Activated naive CD4-positive, alpha-beta T cell treated with anti-CD3 and anti-CD28 coated beads, Interleukin-2, amount 50 U/mL, for 16 hours (primary cell): ENCODE results near the gene INTS15.
"Not testable (repeated sequence)": the region's sequence is repeated elsewhere in the genome, so short reads cannot be mapped to it uniquely, and the experiment has no call there.

Experiments
- DNase-seq: peaks from one replicate; pipeline ENCODE4 v3.0.0-alpha.2; 2020

INTS15 gene

DNA sequence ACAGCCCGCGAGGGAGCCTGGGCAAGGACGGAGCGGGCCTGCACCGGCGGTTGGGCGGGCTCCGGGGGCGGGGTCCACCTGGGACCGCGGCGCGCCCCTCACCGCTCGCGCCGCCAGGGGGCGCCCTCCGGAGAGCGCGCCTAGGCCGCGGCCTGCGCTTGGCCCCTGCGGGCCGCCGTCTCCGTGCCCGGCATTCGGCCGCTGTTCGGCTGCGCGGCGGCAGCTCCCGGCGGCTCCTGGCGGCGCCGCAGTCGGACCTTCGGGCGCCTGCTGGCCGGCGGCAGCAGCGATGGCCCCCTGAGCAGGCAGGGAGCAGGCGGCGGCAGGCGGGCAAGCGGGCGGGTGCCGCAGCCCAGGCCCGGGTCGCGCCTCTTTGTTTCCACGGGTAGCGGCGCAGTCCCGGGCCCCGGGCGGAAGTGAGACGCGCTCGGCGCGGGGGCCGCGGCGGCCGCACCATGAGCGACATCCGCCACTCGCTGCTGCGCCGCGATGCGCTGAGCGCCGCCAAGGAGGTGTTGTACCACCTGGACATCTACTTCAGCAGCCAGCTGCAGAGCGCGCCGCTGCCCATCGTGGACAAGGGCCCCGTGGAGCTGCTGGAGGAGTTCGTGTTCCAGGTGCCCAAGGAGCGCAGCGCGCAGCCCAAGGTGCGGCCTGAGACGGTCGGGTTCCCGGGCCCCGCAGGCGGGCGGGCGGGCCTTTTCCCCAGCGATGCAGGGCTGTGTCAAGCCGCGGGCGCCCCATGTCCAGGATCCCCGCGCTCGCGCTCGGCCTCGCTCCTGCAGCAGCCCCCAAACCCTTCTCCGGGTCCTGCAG is at the start of gene INTS15:
INTS15 (plus strand) TSS at position 193 of the 816 bp plus-strand sequence; CDS start at position 456, 263 bp downstream.
- DNase-seq: peak; percentile 83

DNA sequence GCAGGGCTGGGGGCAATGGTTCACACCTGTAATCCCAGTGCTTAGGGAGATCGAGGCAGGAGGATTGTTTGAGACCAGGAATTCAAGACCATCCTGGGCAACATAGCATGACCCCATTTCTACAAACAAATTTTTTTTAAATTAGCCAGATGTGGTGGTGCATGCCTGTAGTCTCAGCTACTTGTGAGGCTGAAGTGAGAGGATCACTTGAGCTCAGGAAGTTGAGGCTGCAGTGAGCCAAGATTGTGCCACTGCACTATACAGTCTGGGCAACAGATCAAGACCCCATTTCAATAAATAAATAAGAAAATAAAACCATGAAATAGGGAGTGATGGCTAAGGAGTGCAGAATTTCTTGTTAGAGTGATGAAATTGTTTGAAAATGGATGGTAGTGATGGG is 47.5 kb upstream of the INTS15 start:
- DNase-seq: no peak

DNA sequence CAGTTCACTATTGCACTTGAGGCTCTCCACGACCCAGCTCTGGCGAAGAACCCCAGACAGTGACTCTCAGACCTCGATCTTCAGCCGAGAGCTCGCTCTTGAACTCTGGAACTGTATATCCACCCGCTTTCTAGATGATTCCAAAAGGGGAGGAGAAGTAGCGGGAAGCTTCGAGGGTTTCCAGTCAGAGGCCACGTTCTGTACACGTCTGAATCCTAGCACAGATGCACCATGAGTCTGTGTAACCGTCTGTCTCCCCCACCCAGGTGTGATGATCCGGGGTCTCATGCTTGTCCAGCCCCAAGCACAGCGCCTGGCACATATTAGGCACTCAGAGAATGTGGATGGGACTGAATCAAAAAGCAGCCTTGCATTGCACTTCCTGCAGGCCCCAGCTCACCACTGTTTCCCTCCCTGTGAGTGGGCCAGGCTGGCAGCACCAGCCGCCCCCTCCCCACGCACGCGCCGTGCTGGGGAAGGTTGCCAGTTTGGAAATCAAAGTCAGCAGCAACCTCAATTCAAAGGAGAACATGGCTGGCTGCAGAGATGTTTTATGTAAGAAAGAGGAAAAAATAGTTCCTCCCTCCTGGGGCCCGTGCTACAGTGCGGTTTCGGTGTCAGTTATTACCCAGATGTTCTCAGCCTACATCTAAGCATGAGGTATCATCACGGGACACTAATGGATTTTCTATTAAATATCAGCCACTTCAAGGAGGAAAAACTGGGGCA is 44.3 kb upstream of the INTS15 start:
- DNase-seq: no peak

DNA sequence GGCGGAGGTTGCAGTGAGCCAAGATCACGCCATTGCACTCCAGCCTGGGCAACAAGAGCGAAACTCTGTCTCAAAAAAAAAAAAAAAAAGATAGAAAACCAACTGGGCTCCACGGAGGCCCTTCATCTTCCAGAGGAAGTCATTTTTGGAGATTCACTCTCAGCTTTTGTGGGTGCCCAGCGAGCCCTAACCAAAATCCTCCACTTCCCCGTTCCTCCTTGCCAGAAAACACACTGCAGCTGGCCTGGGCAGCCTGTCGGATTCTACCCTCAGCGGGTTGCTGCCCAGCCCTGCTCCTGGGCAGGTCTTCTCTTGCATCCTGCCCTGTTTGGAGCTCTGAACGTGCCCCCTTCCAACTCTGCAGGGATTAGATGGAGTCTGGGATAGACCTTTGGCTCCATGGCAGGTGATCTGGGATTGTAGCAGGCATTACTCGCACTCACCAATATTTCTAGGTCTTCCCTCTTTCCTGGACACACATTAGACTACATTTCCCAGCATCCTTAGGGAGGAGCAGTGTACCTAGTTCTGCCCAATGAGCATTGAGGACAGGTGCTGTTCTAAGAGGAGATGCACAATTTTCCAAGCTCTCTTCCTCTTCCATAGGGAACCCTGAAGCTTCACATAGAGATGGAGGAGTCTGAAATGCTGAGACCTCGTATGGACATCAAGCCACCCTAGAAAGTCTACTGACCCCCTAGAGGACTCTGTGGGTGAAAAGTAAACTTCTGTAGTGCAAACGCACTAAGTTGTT is 43.1 kb upstream of the INTS15 start:
- DNase-seq: no peak

DNA sequence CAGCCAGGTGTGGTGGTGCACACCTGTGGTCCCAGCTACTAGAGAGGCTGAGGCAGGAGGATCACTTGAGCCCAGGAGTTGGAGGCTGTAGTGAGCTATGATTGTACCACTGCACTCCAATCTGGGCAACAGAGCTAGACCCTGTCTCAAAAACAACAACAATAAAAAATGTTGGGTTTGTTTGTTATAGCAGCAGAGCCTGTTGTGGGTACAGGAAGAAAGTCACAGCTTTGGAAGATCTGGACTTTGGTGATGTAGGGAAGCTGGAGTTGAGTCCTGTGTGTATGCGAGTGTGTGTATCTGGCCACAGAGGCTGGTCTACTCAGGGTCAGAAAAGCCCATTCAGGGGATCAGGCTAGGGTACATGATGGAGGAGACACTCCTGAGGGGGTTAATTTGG is 42.4 kb upstream of the INTS15 start:
- no peak for DNase-seq

DNA sequence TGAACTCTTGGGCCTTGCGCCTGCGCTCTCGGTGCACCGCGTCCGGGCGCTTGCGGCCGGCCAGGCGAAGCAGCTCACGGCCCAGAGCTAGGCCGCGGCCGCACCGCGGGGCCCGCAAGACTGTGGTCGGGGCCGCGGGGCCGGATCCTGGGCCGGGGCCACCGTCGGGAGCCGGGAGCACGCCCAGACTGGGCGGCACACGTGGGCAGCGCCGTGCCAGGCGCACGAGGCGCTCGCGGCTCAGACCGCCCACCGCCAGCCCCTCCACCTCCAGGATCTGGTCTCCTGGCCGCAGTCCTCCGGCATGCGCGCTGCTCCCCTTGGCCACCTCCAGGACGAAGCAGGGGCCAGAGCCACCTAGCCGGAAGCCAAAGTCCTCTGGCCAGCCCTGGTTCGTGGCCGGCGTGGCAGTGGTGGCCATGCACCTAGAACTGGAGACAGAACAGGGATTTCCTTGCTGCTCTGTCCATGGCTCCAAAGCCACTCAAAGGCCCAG is 38.8 kb upstream of the INTS15 start, which contains the start of gene GRID2IP:
GRID2IP (minus strand) TSS at position 446 of the 496 bp plus-strand sequence; CDS start at position 421, 25 bp downstream.
- no peak for DNase-seq

DNA sequence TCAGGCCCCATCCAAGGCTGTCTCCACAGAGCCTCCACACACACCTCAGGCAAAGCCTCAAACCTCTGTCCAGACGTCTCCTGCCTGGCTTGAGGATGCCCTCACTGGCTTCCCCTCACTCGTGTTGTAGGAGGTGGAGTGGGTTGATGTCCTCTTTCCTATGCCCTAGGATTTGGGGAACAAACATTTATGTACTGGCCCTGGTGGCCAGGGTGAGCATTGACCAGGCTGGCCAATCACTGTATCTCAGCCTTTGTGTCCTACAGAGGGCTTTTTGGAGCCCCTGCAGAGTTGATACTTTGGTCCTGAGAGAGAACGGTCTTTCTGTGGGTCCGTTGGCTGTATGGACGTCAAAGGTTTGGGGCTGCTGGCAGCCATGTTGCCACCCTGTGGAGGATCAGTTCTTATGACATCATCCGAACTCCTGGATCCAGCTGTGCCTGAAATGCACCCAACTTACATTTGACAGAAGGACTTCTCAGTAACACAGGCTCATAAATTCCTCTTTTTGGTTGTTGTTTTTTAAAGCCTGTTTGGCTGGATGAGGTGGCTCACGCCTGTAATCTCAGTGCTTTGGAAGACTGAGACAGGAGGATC is 36.3 kb upstream of the INTS15 start:
- DNase-seq: no peak

DNA sequence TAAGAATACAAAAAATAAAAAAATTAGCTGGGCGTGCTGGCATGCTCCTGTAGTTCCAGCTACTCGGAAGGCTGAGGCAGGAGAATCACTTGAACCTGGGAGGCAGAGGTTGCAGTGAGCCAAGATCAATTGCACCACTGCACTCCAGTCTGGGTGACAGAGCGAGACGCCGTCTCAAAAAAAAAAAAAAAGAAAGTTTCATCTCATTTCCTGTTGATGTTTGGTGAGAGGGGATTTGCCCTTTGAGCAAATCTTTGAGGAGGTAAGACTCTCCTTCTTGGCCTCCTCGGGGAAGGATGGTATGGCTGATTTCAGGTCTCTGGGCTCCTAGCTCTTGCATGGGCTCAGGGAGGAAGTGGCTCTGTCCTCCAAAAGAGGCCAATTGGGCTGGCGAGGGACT is 35.0 kb upstream of the INTS15 start:
- no peak for DNase-seq

DNA sequence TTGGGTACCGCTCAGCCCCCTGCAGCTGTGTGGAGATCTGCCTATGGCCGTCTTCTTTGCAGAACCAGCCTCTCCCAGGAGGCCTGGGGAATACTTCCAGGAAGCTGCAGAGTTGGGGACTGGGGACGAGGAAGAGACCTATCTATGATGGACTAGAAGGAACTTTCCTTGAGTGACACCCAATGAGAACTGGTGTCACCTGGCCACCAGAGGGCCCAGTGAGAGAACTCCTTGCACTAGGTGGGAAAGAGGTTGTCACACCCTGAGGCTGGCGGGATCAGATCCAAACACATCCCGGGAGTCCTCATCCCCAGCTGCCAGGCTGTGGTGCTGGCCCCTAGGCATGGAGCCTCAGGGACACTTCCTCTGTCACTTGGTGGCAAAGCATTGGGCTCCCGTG is 33.6 kb upstream of the INTS15 start:
- no peak for DNase-seq

DNA sequence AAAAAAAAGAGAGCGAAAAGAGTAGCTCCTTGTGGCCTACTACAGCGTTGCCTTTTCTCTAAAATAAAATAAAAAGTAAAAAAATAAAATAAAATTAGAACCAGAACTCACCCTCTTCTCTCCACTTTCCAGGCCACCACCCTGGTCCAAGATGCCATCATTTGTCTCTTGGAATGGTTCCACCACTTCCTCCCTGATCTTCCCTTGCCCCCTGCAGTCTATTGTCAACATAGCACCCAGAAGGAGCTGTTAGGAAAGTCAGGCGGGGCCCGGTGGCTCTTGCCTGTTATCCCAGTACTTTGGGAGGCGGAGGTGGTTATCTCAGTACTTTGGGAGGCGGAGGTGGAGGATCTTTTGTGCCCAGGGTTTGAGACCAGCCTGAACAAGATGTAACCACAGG is 31.0 kb upstream of the INTS15 start:
- DNase-seq: no peak

DNA sequence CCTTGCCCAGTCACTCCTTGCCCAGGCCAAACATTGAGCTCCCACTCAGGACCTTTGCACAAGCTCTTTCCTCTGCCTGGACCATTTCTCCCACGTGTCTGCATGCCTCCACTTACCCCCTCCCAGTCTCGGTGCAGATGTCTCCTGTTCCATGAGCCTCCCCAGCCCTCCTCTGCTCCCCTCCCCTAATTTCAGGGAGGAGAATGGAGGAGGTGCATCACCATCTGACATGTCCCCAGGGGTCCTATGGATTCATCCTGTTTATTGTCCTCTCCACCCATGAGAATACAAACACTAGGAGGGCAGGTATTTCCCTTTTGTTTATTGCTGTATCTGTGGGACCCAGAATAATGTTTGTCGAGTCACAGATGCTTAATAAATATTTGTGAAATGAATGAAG is 29.9 kb upstream of the INTS15 start:
- no peak for DNase-seq

DNA sequence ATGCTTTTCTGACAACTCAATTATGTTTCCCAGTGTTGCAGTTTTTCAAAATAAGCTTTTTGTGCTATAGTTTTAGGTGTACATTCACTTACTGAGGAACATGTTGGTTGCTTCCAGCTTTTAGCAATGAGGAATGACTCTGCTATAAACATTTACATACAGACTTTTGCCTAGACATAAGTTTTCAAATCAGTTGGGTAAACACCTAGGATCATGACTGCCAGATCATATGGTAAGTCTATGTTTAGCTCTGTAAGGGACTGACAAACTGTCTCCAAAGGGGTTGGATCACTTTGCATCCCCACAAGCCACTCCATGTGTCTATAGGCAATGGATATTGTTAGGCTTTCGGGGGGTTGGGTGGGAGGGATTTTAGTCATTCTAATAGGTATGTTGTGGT is 27.7 kb upstream of the INTS15 start:
- no peak for DNase-seq

DNA sequence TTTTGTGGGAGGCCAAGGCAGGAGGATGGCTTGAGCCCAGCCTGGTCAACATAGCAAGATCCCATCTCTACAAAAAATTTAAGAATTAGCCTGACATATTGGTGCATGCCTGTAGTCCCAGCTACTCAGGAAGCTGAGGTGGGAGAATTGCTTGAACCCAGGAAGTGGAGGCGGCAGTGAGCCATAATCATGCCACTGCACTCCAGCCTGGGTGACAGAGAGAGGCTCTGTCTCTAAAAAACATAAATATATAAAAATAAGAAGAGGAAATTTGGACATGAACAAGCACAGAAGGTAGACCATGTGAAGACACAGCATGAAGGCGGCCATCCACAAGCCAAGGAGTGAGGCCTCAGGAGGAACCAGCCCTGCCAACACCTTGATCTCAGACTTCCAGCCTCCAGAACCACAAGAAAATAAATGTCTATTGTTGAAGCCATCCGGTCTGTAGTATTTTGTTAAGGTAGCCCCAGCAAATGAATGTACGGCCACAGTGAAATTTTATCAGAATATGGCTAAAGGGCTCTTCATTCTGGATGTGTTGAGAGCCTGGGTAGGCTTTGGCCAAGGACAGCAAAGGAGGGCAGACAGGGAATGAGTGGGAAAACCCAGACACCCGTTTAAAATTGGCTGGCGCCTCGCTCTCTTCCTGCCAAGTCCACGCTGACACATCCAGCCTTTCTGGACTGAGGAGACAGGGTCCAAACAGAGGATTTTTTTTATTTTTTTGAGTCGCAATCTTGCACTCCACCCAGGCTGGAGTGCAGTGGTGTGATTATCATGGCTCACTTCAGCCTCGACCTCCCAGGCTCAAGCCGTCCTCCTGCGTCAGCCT is 25.7 kb upstream of the INTS15 start:
- DNase-seq: no peak

DNA sequence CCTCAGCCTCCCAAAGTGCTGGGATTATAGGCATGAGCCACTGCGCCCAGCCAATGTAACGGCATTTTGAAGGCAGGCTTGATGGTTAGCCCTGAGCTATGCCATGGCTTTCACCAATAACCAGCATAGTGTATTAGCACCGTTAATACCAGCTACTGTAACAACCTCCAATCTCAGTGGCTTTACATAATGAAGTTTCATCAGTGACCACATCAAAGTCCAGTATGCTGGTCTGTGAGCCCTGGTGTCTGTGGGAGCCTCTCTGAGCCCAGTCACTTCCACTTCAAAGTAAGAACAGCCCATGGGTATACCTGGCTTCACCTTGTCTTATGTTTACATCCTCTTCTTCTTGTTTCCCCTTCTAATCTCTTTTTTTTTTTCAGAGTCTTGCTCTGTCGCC is 24.2 kb upstream of the INTS15 start:
- DNase-seq: no peak

DNA sequence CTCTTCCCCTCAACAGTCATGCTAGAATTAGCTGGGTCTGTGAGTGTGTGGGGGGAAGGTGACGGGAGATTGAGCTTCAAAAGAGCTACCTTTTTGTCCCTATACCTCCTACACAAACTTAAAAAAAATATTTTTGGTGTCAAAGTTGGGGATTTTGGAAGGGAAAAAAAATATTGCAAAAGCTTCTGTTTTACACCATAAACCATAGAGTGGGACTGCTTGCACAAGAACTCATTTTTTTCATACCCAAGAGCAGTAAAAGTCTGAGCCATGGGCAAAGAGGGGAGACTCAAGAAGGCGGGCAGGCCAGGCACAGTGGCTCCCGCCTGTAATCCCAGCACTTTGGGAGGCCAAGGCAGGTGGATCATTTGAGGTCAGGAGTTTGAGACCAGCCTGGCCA is 21.9 kb upstream of the INTS15 start:
- DNase-seq: no peak

DNA sequence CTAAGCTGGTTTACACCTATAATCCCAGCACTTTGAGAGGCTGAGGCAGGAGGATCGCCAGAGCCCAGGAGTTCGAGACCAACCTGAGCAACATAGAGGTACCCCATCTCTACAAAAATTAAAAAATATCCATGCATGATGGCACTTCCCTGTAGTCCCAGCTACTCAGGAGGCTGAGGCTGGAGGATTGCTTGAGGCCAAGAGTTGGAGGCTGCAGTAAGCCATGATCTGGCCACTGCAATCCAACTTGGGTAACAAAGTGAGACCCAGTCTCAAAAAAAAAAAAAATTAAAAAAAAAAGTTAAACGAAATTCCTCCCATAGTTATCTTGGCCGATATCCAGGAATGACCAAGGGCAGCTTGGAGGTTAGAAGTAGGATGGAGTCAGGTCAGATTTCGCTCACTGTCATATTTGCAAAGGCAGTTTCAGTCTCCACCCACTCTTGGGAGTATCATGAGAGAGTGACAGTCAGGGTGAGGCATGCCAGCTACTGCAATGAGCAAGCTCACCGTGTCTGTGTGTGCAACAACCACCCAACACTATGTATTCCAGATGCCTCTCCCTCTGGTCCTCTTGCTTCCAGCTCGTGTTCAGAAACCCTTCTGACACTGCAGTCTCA is 18.6 kb upstream of the INTS15 start:
- no peak for DNase-seq

DNA sequence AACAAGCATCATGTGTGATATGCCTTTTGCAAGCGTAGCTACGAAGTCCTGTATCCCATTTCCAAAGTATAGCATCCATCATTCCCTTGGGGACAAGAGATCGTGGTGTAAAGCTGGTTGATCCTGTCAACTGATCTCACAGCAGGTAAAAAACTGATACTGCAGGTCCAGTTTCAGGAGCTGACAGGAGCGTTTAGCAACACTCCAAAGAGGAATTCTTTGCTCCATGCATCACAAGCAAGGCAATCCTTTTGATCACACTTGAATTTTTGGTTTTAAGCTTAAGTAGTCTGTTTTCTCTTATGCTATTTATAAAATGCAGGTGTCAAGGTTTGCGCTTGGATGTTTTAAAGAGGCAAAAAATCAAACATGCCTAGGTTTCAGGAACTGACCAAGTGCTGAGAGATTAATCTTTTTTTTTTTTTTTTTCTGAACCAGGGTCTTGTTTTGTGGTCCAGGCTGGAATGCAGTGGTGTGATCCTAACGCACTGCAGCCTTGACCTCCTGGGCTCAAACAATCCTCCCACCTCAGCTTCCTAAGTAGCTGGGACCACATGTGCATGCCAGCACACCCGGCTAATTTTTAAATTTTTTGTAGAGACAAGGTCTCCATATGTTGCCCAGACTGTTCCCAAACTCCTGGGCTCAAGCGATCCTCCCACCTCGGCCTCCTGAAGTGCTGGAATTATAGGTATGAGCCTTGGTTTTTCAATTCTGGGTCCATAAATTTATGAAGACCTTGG is 14.4 kb upstream of the INTS15 start:
- no peak for DNase-seq

DNA sequence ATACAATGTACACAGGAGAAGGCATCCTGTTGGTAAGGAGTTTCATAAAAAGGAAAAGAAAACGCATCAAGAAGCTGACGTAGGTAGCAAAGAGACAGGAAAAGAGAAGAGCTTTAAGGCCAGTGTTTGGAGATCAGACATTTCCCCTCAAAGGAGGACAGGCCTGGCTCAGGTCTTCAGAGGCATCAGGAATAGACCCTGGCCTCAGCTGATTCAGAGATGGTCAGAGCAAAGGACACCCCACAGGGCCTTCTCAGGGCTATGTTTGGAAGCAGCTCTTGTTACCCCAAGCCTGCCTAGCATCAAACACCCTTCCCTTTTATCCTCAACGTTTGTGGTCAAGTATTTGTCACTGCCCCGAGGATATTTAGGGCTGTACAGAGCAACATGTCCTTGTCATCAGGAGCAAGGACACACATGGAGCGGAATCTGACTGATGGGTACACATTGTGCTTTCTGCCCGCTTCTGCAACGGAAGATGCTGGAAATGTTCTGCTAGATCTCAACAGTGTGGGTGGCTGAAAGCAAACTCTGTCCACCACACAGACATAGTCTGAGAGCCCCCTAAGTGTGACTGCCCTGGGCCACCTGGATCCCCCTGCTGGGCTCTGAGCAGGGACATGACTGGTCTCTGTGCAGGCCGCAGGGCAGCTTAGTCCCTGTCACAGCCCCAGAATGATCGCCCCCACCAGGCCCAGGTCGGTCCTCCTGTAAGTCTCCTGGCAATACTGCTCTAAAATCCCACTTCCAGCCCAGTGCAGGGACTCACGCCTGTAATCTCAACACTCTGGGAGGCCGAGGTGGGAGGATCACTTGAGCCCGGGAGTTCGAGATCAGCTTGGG is 13.6 kb upstream of the INTS15 start:
- no peak for DNase-seq

DNA sequence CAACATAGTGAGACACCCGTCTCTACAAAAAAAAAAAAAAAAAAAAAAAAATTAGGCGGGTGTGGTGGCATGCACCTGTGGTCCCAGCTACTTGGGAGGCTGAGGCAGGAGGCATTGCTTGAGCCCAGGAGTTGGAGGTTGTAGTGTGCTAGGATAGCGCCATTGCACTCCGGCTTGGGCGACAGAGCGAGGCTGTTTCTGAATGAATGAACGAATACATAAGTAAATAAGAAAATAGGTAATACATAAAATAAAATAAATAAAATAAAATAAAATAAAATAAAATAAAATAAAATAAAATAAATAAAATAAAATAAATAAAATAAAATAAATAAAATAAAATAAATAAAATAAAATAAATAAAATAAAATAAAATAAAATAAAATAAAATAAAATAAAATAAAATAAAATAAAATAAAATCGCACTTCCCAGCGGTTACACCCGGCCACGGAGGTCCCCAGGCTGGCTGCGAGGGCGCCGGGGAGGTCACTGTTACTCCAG is 12.9 kb upstream of the INTS15 start:
- DNase-seq: not testable (repeated sequence)
